H1 (cell line): ENCODE measurements around the gene FXYD5. TPM values are rescaled to one million over a fixed set of nuclear protein-coding genes. Genes with fewer than 3 reads are reported as not detected.

Experiments
- ASH2L ChIP-seq: fragments of 200-600, 300-600 bp; sonication (generic); IDR thresholded peaks from one replicate; pipeline ENCODE4 v1.7.1; 2017; ENCODE audit warnings: low read length
- CREB1 ChIP-seq: IDR thresholded peaks from 2 replicates; pipeline ENCODE4 v1.6.1; 2012; ENCODE audit warnings: inconsistent platforms
- FOSL1 ChIP-seq: IDR thresholded peaks from 2 replicates; pipeline ENCODE4 v1.6.1; 2011; ENCODE audit warnings: mild to moderate bottlenecking, low read depth, low read length, moderate library complexity; ENCODE audit not compliant: insufficient read depth
- GABPA ChIP-seq: IDR thresholded peaks from 2 replicates; pipeline ENCODE4 v1.6.1; 2011; ENCODE audit warnings: mild to moderate bottlenecking, low read length, moderate library complexity, borderline replicate concordance; ENCODE audit not compliant: insufficient read depth
- POU5F1 ChIP-seq: IDR thresholded peaks from 2 replicates; pipeline ENCODE4 v1.6.1; 2011; ENCODE audit warnings: low read depth, mild to moderate bottlenecking, low read length, moderate library complexity
- SUZ12 ChIP-seq: fragments of 200-600 bp; sonication (generic); IDR thresholded peaks from 2 replicates; pipeline ENCODE4 v1.6.1; 2012; ENCODE audit warnings: mild to moderate bottlenecking, inconsistent platforms, low read length, moderate library complexity, mixed read lengths
- polyA plus RNA-seq, 7 experiments: library from polyadenylated mRNA; depleted of rRNA in 3 of 7; stranded (reverse) in 5 of 7; unstranded in 2 of 7; fragments of >200 nt in 5 of 7; fragments of 200-250 nt in 2 of 7; gene quantifications; 1 replicate in 5 of 7; 2 replicates in 1 of 7; 4 replicates in 1 of 7; pipeline versions ENCODE4 v1.2.1 to v1.2.3, GENCODE V29; 2011 to 2013; ENCODE audit warnings: missing spikeins in 2 of 7, mixed read lengths in 2 of 7
- total RNA-seq: library from RNA; stranded (reverse); fragmentation: NEBNext Ultra II Directional; extraction: Animal tissue kit (Norgen Biotek cat#: 25700); gene quantifications from 2 replicates; pipeline ENCODE4 v1.2.1, GENCODE V29; 2021
- TF ChIP-seq, protein P1 (sequence below): IDR thresholded peaks from 2 replicates; pipeline ENCODE4 v1.6.1; 2012; ENCODE audit warnings: inconsistent platforms
- TF ChIP-seq, protein P2 (sequence below): fragments of 300-600 bp; sonication (generic); IDR thresholded peaks from 2 replicates; pipeline ENCODE4 v1.7.1; 2012; ENCODE audit warnings: low read length, moderate library complexity, mild to moderate bottlenecking, inconsistent platforms; ENCODE audit not compliant: insufficient replicate concordance
- TF ChIP-seq, protein P3 (sequence below): IDR thresholded peaks from 2 replicates; pipeline ENCODE4 v1.6.1; 2012; ENCODE audit warnings: inconsistent platforms

The FXYD5 gene
- total and polyA plus RNA-seq, 2 of the 8 experiments (the other 6 are each of a cell fraction or from before 2014, with no cell fraction given), result 99.0 to 191 TPM

DNA sequence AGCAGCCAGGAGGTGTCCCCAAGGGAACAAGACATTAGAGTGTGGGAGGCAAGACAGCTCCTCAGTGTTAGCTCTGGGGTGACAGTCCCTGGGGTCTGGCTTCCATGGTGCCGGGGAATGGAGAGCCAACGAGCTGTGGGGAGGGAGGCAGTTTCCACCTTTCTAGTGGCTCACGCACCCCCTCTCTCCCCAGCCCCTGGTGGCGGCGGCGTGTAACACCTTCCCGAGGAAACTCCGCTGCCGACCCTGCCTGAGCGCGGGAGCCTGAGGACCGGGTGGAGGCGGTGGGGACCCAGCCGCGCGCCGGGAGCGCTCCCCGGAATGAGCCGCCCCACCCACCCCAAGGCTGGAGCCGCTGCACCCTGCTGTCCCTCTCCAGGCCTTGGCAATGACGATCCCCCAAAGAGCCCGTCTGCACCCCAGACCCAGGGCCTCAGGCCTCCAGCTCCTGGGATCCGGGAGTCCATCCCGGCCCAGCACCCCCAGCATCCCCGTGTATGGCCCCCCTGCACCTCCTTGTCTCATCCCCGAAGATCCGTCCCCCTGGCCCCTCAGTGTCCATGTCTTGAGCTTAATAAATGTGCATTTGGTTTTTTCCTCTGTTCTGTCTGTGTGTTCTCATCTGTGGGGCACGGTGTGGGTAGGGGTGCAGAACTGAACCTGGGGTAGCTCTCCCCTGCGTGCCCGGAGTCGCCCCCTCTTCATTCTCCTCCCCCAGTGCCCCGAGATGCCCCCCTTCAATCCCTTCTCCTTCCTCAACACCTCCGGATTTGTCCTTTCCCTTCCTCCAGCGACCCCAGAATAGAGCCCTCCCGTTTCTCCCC lies 622 bp upstream of the FXYD5 start (continued):
- TF ChIP-seq, protein P1, sequence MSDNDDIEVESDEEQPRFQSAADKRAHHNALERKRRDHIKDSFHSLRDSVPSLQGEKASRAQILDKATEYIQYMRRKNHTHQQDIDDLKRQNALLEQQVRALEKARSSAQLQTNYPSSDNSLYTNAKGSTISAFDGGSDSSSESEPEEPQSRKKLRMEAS, result 0 out of 2 replicates have a peak, but pooled peaks have one; percentile 22
- peak; percentile 23; the same call in 1 of the 2 replicates for TF ChIP-seq CREB1
- TF ChIP-seq FOSL1, result no peak
- no peak for TF ChIP-seq SUZ12
- TF ChIP-seq, protein P2, sequence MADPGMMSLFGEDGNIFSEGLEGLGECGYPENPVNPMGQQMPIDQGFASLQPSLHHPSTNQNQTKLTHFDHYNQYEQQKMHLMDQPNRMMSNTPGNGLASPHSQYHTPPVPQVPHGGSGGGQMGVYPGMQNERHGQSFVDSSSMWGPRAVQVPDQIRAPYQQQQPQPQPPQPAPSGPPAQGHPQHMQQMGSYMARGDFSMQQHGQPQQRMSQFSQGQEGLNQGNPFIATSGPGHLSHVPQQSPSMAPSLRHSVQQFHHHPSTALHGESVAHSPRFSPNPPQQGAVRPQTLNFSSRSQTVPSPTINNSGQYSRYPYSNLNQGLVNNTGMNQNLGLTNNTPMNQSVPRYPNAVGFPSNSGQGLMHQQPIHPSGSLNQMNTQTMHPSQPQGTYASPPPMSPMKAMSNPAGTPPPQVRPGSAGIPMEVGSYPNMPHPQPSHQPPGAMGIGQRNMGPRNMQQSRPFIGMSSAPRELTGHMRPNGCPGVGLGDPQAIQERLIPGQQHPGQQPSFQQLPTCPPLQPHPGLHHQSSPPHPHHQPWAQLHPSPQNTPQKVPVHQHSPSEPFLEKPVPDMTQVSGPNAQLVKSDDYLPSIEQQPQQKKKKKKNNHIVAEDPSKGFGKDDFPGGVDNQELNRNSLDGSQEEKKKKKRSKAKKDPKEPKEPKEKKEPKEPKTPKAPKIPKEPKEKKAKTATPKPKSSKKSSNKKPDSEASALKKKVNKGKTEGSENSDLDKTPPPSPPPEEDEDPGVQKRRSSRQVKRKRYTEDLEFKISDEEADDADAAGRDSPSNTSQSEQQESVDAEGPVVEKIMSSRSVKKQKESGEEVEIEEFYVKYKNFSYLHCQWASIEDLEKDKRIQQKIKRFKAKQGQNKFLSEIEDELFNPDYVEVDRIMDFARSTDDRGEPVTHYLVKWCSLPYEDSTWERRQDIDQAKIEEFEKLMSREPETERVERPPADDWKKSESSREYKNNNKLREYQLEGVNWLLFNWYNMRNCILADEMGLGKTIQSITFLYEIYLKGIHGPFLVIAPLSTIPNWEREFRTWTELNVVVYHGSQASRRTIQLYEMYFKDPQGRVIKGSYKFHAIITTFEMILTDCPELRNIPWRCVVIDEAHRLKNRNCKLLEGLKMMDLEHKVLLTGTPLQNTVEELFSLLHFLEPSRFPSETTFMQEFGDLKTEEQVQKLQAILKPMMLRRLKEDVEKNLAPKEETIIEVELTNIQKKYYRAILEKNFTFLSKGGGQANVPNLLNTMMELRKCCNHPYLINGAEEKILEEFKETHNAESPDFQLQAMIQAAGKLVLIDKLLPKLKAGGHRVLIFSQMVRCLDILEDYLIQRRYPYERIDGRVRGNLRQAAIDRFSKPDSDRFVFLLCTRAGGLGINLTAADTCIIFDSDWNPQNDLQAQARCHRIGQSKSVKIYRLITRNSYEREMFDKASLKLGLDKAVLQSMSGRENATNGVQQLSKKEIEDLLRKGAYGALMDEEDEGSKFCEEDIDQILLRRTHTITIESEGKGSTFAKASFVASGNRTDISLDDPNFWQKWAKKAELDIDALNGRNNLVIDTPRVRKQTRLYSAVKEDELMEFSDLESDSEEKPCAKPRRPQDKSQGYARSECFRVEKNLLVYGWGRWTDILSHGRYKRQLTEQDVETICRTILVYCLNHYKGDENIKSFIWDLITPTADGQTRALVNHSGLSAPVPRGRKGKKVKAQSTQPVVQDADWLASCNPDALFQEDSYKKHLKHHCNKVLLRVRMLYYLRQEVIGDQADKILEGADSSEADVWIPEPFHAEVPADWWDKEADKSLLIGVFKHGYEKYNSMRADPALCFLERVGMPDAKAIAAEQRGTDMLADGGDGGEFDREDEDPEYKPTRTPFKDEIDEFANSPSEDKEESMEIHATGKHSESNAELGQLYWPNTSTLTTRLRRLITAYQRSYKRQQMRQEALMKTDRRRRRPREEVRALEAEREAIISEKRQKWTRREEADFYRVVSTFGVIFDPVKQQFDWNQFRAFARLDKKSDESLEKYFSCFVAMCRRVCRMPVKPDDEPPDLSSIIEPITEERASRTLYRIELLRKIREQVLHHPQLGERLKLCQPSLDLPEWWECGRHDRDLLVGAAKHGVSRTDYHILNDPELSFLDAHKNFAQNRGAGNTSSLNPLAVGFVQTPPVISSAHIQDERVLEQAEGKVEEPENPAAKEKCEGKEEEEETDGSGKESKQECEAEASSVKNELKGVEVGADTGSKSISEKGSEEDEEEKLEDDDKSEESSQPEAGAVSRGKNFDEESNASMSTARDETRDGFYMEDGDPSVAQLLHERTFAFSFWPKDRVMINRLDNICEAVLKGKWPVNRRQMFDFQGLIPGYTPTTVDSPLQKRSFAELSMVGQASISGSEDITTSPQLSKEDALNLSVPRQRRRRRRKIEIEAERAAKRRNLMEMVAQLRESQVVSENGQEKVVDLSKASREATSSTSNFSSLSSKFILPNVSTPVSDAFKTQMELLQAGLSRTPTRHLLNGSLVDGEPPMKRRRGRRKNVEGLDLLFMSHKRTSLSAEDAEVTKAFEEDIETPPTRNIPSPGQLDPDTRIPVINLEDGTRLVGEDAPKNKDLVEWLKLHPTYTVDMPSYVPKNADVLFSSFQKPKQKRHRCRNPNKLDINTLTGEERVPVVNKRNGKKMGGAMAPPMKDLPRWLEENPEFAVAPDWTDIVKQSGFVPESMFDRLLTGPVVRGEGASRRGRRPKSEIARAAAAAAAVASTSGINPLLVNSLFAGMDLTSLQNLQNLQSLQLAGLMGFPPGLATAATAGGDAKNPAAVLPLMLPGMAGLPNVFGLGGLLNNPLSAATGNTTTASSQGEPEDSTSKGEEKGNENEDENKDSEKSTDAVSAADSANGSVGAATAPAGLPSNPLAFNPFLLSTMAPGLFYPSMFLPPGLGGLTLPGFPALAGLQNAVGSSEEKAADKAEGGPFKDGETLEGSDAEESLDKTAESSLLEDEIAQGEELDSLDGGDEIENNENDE, result no peak
- TF ChIP-seq, protein P3, sequence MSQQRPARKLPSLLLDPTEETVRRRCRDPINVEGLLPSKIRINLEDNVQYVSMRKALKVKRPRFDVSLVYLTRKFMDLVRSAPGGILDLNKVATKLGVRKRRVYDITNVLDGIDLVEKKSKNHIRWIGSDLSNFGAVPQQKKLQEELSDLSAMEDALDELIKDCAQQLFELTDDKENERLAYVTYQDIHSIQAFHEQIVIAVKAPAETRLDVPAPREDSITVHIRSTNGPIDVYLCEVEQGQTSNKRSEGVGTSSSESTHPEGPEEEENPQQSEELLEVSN, result 0 out of 2 replicates have a peak, but pooled peaks have one; percentile 15
- TF ChIP-seq ASH2L, result peak; percentile 56
- TF ChIP-seq POU5F1, result no peak
- TF ChIP-seq GABPA, result no peak
